Thoracic aorta (tissue), 2 donors: ENCODE results near the gene COPS6. TPM values are rescaled to one million over a fixed set of nuclear protein-coding genes. Genes with fewer than 3 reads are reported as not detected.

Experiments
- ATAC-seq: fragments of 150-250 bp; one replicate; pipeline ENCODE4 v1.8.0; 2017; ENCODE audit warnings: low read depth; ENCODE audit not compliant: insufficient number of reproducible peaks, low FRiP score
- DNase-seq: peaks from one replicate; pipeline ENCODE4 v3.0.0-alpha.2; 2020; ENCODE audit warnings: low spot score
- H3K27ac ChIP-seq, 2 donors: fragments of 200-600 bp; sonication (generic); 1 replicate in 1 of 2; 2 replicates in 1 of 2; pipeline ENCODE4 v1.5.1; 2016; ENCODE audit warnings: mild to moderate bottlenecking in 2 of 2, moderate library complexity in 2 of 2
- H3K27me3 ChIP-seq: fragments of 200-600 bp; sonication (generic); replicated peaks from 2 replicates; pipeline ENCODE4 v1.6.0; 2016; ENCODE audit warnings: mild to moderate bottlenecking; ENCODE audit not compliant: insufficient read depth
- H3K36me3 ChIP-seq: fragments of 200-600 bp; sonication (generic); one replicate; pipeline ENCODE4 v1.5.1; 2016
- H3K4me1 ChIP-seq, 2 donors: fragments of 200-600 bp; sonication (generic); 1 replicate in 1 of 2; 2 replicates in 1 of 2; pipeline versions ENCODE4 v1.5.1 to v1.6.0; 2016; ENCODE audit warnings: low read depth in 2 of 2, mild to moderate bottlenecking in 1 of 2; ENCODE audit not compliant: control insufficient read depth in 1 of 2
- H3K4me3 ChIP-seq: fragments of 200-600 bp; sonication (generic); 2 replicates; pipeline ENCODE4 v1.5.1; 2016; ENCODE audit warnings: mild to moderate bottlenecking
- H3K9me3 ChIP-seq: fragments of 200-600 bp; sonication (generic); 2 replicates; pipeline ENCODE4 v1.5.1; 2016
- total RNA-seq, 2 donors: library from RNA; depleted of rRNA; stranded (reverse); fragments of >200 nt; gene quantifications; one replicate each; pipeline versions ENCODE4 v1.1.0 to v1.2.3, GENCODE V29; 2016
- TF ChIP-seq, protein P1 (sequence below): fragments of 200-600 bp; sonication (generic); IDR thresholded peaks from one replicate; pipeline ENCODE4 v1.5.1; 2019; ENCODE audit warnings: antibody characterized with exemption

COPS6 gene
- total RNA-seq = 10 to 100 TPM; 40.4 to 76.2 TPM

DNA sequence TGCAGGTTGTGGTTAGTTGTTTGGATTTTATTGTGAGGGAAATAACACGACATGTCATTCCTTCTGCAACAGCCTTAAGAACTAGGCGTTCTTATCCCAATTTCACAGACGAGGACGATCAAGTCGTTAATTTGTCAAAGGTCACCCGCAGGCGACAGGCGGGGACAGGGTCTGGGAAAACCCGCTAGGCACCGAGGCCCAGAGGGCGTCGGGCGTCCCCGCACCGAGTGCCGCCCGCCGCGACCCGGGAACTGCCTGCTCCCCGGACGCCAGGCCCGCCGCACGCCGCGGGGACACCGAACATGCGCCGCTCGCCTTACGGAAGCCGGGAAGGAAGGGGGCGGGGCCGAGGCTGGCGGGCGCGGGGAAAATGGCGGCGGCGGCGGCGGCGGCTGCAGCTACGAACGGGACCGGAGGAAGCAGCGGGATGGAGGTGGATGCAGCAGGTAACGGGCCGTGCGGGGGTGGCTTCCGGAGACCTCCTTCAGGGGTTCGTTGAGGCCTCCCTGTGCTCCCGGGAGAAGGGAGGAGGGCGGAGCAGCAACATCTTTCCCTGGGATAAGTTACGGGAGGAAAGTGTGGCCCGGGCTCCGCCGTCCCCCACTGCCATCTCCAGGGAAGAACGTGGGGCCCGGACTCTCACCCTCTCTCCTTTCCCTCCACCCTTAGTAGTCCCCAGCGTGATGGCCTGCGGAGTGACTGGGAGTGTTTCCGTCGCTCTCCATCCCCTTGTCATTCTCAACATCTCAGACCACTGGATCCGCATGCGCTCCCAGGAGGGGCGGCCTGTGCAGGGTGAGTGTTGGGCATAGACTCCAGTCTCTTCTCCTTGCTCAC is at the start of gene COPS6:
Gene COPS6 (plus strand): TSS at position 349 of the 837 bp plus-strand sequence. CDS start 22 bp downstream, at position 371.
- H3K9me3 ChIP-seq = no peaks in the 10 kb centered on the region
- no peaks in the 10 kb centered on the region for H3K27me3 ChIP-seq
- peak within 1 kb of the TSS; percentile 72 for H3K27ac ChIP-seq
- no peak for ATAC-seq
- H3K4me3 ChIP-seq = peak within 1 kb of the TSS; percentile 80
- TF ChIP-seq, protein P1, sequence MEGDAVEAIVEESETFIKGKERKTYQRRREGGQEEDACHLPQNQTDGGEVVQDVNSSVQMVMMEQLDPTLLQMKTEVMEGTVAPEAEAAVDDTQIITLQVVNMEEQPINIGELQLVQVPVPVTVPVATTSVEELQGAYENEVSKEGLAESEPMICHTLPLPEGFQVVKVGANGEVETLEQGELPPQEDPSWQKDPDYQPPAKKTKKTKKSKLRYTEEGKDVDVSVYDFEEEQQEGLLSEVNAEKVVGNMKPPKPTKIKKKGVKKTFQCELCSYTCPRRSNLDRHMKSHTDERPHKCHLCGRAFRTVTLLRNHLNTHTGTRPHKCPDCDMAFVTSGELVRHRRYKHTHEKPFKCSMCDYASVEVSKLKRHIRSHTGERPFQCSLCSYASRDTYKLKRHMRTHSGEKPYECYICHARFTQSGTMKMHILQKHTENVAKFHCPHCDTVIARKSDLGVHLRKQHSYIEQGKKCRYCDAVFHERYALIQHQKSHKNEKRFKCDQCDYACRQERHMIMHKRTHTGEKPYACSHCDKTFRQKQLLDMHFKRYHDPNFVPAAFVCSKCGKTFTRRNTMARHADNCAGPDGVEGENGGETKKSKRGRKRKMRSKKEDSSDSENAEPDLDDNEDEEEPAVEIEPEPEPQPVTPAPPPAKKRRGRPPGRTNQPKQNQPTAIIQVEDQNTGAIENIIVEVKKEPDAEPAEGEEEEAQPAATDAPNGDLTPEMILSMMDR = no peak
- peaks cover 11 to 15% of the 10 kb centered on the region in 2 donors for H3K4me1 ChIP-seq
- peak; percentile 36 for DNase-seq
- peaks cover 28% of the 10 kb centered on the region for H3K36me3 ChIP-seq

DNA sequence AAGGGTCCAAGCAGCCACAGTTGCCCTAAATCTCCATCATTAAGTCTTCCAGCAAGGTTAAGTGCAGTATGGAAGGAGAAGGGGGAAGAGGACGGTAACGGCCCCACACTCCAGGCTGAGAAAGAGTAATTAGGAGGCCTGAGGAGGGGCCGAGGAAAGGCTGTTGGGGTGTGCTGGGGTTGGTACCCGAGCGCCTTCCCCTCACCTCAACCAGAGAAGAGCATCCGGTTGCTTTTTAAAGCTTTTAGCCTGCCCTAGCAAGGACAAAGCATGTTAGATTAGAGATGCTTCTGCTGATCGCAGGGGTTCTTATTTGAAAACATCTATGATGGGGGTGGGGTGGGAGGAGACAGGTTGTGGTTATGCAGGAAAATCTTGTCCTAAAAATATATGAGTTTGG is 48.2 kb upstream of the COPS6 start:
- TF ChIP-seq, protein P1 = no peak
- DNase-seq = no peak
- Histone ChIP-seq H3K27me3 (no peaks in the 10 kb centered on the region), H3K4me1 (peaks cover 0 to under 1% of the 10 kb centered on the region in 2 donors), H3K36me3 (peaks cover 3% of the 10 kb centered on the region), H3K9me3 (no peaks in the 10 kb centered on the region), H3K4me3 (no peak overlapping the region), H3K27ac (no peak overlapping the region)
- ATAC-seq = no peak

DNA sequence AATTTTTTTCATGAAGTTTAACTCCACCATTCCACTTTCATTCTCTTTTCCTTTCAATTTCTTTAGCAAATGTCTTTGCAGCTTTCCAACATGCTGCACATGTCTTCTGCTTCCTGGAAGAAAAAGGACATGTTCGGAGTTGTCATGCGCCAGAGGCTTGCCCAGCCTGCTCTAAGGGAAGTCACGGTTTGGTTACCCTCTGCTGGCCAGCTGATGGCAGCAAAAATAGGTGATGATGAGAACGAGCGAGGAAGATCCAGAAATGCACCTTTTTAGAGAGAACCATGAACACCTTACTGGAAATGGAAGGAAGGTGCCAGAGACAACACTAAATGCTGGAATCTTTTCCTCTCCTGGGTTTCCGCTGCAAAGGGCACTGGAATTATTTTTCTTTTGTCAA is 44.1 kb upstream of the COPS6 start:
- DNase-seq (no peak), ATAC-seq (no peak)
- TF ChIP-seq, protein P1 = no peak
- Histone ChIP-seq H3K27me3 (no peaks in the 10 kb centered on the region), H3K36me3 (no peaks in the 10 kb centered on the region), H3K9me3 (no peaks in the 10 kb centered on the region), H3K27ac (no peak overlapping the region), H3K4me3 (no peak overlapping the region), H3K4me1 (no peaks in the 10 kb centered on the region)

DNA sequence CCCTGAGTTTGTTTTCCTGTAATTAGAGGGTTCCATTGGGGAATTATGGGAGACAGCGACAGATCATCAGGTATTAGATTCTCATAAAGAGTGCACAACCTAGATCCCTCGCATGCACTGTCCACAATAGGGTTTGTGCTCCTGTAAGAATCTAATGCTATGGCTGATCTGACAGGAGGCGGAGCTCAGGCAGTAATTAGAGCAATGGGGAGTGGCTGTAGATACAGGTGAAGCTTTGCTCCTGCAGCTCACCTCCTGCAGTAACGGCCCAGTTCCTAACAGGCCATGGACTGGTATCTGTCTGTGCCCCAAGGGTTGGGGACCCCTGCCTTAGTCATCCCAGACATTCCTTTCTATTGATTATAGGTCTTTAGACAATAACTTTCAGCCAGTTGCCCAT is 40.1 kb upstream of the COPS6 start:
- no peak overlapping the region for H3K27ac ChIP-seq

More for the DNA sequence above, 40.1 kb upstream of the COPS6 start:
- ATAC-seq (no peak), DNase-seq (no peak)
- Histone ChIP-seq H3K27me3 (no peaks in the 10 kb centered on the region), H3K9me3 (no peaks in the 10 kb centered on the region), H3K4me1 (peaks cover 7 to 11% of the 10 kb centered on the region in 2 donors), H3K4me3 (no peak overlapping the region), H3K36me3 (no peaks in the 10 kb centered on the region)
- TF ChIP-seq, protein P1 = no peak
